Measurements from ENCODE around the gene HSPB9. TPM values are rescaled to one million over a fixed set of nuclear protein-coding genes. Genes with fewer than 3 reads are reported as not detected.
A peak's percentile ranks its signal among the peaks of the same experiment; 100 is the strongest.

The HSPB9 gene
- total and polyA plus RNA-seq, 9 of the 15 experiments (the other 6 are each of a cell fraction or from before 2014, with no cell fraction given), result 0.04 to 0.16 (median 0.08) TPM; not detected in 3

DNA sequence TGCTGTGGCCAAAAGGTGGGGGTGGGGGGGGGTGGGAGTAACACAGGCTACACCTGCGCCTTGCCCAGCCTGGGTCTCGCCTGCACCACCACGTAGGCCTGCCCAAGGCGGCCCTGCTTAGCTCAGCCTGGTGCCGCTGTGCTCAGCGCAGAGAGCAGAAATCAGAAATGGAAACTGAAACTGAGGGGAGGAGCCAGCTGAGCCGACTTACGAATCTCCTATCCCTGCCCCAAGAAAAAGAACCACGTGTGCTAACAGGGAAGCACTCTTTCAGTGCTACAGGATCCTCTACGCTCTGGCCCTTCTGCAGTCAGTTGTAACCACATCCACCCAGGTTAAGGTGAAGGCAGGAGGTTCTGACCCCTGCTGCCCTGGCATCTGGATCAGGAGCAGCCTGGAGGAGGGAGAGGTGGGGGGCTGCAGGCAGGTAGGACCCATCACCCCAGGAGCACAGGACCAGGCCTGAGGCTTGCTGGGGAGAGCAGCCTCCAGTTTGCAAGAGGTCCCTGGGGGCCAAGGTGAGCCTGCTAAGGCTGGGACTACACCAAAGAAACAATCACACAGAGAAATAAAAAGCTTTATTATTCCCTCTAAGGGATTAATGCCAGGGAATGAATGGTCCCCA is 9.9 kb upstream of the HSPB9 start, which contains the start of gene DHX58 (continued):
- TF ChIP-seq, protein P1, sequence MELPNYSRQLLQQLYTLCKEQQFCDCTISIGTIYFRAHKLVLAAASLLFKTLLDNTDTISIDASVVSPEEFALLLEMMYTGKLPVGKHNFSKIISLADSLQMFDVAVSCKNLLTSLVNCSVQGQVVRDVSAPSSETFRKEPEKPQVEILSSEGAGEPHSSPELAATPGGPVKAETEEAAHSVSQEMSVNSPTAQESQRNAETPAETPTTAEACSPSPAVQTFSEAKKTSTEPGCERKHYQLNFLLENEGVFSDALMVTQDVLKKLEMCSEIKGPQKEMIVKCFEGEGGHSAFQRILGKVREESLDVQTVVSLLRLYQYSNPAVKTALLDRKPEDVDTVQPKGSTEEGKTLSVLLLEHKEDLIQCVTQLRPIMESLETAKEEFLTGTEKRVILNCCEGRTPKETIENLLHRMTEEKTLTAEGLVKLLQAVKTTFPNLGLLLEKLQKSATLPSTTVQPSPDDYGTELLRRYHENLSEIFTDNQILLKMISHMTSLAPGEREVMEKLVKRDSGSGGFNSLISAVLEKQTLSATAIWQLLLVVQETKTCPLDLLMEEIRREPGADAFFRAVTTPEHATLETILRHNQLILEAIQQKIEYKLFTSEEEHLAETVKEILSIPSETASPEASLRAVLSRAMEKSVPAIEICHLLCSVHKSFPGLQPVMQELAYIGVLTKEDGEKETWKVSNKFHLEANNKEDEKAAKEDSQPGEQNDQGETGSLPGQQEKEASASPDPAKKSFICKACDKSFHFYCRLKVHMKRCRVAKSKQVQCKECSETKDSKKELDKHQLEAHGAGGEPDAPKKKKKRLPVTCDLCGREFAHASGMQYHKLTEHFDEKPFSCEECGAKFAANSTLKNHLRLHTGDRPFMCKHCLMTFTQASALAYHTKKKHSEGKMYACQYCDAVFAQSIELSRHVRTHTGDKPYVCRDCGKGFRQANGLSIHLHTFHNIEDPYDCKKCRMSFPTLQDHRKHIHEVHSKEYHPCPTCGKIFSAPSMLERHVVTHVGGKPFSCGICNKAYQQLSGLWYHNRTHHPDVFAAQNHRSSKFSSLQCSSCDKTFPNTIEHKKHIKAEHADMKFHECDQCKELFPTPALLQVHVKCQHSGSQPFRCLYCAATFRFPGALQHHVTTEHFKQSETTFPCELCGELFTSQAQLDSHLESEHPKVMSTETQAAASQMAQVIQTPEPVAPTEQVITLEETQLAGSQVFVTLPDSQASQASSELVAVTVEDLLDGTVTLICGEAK (IDR thresholded peaks at IDR 0.05), result no peak
- TF ChIP-seq, protein P1 (CRISPR knock-in tag; IDR thresholded peaks at IDR 0.05), result no peak
- no peak for TF ChIP-seq NFE2 (IDR thresholded peaks at IDR 0.05; ENCODE audit: low read depth)
- TF ChIP-seq RBM39 (optimal IDR thresholded peaks at IDR 0.05; ENCODE audit: low read depth, low read length), result no peak
- no peak for TF ChIP-seq DDX20 (tag; IDR thresholded peaks at IDR 0.05; ENCODE audit: low read depth)
- no peak for TF ChIP-seq MTA2 (IDR thresholded peaks at IDR 0.05; ENCODE audit: low read depth)
- no peak for TF ChIP-seq JUN (IDR thresholded peaks at IDR 0.05; ENCODE audit: borderline replicate concordance, low read depth, low read length)
- no peak for TF ChIP-seq JUN (CRISPR knock-in tag; IDR thresholded peaks at IDR 0.05; ENCODE audit: borderline replicate concordance)
- TF ChIP-seq, protein P2, sequence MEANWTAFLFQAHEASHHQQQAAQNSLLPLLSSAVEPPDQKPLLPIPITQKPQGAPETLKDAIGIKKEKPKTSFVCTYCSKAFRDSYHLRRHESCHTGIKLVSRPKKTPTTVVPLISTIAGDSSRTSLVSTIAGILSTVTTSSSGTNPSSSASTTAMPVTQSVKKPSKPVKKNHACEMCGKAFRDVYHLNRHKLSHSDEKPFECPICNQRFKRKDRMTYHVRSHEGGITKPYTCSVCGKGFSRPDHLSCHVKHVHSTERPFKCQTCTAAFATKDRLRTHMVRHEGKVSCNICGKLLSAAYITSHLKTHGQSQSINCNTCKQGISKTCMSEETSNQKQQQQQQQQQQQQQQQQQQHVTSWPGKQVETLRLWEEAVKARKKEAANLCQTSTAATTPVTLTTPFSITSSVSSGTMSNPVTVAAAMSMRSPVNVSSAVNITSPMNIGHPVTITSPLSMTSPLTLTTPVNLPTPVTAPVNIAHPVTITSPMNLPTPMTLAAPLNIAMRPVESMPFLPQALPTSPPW (CRISPR knock-in tag; IDR thresholded peaks at IDR 0.05), result peak; percentile 38; the same call in 1 of the 2 replicates
- TF ChIP-seq, protein P3, sequence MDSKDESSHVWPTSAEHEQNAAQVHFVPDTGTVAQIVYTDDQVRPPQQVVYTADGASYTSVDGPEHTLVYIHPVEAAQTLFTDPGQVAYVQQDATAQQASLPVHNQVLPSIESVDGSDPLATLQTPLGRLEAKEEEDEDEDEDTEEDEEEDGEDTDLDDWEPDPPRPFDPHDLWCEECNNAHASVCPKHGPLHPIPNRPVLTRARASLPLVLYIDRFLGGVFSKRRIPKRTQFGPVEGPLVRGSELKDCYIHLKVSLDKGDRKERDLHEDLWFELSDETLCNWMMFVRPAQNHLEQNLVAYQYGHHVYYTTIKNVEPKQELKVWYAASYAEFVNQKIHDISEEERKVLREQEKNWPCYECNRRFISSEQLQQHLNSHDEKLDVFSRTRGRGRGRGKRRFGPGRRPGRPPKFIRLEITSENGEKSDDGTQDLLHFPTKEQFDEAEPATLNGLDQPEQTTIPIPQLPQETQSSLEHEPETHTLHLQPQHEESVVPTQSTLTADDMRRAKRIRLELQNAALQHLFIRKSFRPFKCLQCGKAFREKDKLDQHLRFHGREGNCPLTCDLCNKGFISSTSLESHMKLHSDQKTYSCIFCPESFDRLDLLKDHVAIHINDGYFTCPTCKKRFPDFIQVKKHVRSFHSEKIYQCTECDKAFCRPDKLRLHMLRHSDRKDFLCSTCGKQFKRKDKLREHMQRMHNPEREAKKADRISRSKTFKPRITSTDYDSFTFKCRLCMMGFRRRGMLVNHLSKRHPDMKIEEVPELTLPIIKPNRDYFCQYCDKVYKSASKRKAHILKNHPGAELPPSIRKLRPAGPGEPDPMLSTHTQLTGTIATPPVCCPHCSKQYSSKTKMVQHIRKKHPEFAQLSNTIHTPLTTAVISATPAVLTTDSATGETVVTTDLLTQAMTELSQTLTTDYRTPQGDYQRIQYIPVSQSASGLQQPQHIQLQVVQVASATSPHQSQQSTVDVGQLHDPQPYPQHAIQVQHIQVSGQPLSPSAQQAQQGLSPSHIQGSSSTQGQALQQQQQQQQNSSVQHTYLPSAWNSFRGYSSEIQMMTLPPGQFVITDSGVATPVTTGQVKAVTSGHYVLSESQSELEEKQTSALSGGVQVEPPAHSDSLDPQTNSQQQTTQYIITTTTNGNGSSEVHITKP (IDR thresholded peaks at IDR 0.05; ENCODE audit: partially characterized antibody), result no peak
